ENCODE measurements around the gene TAS2R46. TPM values are rescaled to one million over a fixed set of nuclear protein-coding genes. Genes with fewer than 3 reads are reported as not detected.

Gene TAS2R46, protein sequence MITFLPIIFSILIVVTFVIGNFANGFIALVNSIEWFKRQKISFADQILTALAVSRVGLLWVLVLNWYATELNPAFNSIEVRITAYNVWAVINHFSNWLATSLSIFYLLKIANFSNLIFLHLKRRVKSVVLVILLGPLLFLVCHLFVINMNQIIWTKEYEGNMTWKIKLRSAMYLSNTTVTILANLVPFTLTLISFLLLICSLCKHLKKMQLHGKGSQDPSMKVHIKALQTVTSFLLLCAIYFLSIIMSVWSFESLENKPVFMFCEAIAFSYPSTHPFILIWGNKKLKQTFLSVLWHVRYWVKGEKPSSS
- not detected in 5 replicates for total RNA-seq (2022; extraction: Qiagen RNA extraction; ENCODE audit: low read depth)

DNA sequence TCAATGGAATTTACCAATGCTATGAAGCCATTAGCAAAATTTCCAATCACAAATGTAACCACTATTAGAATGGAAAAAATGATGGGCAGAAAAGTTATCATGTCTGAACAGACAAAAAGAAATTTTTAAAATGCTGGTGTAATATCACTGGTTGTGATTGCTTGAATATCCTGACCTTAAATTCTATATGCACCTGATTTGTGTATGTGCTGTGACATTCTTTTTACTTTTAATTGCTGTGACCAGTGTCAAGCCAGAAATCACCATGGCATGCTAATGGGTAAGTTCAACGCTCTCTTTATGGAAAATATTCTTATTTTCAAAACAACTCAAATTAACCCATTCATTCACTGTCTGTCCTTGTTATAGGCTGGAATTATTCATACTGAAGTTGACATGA, at the start of gene TAS2R46:
TSS of gene TAS2R46 (minus strand) at position 101 of the 400 bp plus-strand sequence. CDS start at position 101, 0 bp downstream.

DNA sequence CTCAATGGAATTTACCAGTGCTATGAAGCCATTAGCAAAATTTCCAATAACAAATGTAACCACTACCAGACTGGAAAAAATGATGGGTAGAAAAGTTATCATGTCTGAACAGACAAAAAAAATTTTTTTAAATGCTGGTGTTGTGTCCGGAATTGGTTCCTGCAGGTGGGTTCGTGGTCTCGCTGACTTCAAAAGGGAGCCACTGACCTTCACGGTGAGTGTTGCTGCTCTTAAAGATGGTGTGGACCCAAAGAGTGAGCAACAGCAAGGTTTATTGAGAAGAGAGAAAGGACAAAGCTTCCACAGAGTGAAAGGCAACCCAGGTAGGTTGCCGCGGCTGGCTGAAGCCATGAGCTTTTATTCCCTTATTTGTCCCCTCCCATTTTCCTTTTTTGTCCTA, 30.0 kb upstream of the TAS2R46 start, which contains the start of gene TAS2R43:
TSS of gene TAS2R43 (minus strand) at position 186 of the 400 bp plus-strand sequence. CDS start at position 102, 84 bp downstream.

DNA sequence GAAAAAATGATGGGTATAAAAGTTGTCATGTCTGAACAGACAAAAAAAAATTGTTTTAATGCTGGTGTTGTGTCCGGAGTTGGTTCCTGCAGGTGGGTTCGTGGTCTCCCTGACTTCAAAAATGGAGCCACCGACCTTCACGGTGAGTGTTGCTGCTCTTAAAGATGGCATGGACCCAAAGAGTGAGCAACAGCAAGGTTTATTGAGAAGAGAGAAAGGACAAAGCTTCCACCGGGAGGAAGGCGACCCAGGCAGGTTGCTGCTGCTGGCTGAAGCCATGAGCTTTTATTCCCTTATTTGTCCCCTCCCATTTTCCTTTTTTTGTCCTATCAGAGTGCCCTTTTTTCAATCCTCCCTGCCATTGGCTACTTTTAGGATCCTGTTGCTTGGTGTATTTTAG, 30.8 kb downstream of the TAS2R46 start, which contains the start of gene TAS2R31:
TSS of gene TAS2R31 (minus strand) at position 101 of the 400 bp plus-strand sequence. CDS start at position 29, 72 bp downstream.

DNA sequence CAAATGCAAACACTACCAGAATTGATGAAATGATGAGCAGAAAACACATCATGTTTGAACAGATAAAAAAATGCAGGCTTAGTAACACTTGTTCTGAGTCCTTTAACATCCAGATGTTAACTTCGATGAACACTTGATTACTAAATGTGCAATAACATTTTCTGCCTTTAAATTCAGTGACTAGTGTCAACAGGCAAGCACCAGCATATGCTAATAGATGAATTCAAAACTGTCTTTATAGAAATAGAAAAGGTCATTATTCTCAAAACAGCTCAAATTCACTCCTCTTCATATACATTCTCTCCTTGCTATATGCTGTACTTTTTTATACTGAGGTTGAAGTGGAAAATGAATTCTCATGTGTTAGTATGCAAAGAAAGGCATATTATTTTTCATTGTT, 39.6 kb downstream of the TAS2R46 start, which contains the start of gene TAS2R19:
TSS of gene TAS2R19 (minus strand) at position 101 of the 400 bp plus-strand sequence. CDS start at position 52, 49 bp downstream.

Other genes with a start within 250 kb of the TAS2R46 start
- 0.19 TPM in 1 of 5 replicates, not detected in the others for gene TAS2R10, start 235.9 kb downstream of the TAS2R46 start, total RNA-seq (2022; extraction: Qiagen RNA extraction; ENCODE audit: low read depth)
- gene PRR4, start 212.8 kb downstream of the TAS2R46 start, total RNA-seq (2022; extraction: Qiagen RNA extraction; ENCODE audit: low read depth), result 1.9 to 5.3 TPM (median 3.3 TPM) in 5 replicates
- 2.8 to 5.7 TPM (median 3.0 TPM) in 5 replicates for gene PRH1, start 178.0 kb downstream of the TAS2R46 start, total RNA-seq (2022; extraction: Qiagen RNA extraction; ENCODE audit: low read depth)
- gene TAS2R13, start 152.7 kb downstream of the TAS2R46 start, total RNA-seq (2022; extraction: Qiagen RNA extraction; ENCODE audit: low read depth), result not detected in 5 replicates
- not detected in 5 replicates for gene PRH2, start 133.1 kb downstream of the TAS2R46 start, total RNA-seq (2022; extraction: Qiagen RNA extraction; ENCODE audit: low read depth)
- gene TAS2R14, start 123.0 kb downstream of the TAS2R46 start, total RNA-seq (2022; extraction: Qiagen RNA extraction; ENCODE audit: low read depth), result 0.38 to 0.81 TPM (median 0.73 TPM) in 5 replicates
- gene TAS2R50, start 75.4 kb downstream of the TAS2R46 start, total RNA-seq (2022; extraction: Qiagen RNA extraction; ENCODE audit: low read depth), result not detected in 5 replicates
- 0.07 to 0.09 TPM in 2 of 5 replicates, not detected in the others for gene TAS2R20, start 64.0 kb downstream of the TAS2R46 start, total RNA-seq (2022; extraction: Qiagen RNA extraction; ENCODE audit: low read depth)
- gene TAS2R19, start 39.7 kb downstream of the TAS2R46 start, total RNA-seq (2022; extraction: Qiagen RNA extraction; ENCODE audit: low read depth), result 0.16 TPM in 1 of 5 replicates, not detected in the others
- 0.14 to 0.33 TPM (median 0.18 TPM) in 4 of 5 replicates, not detected in the other for gene TAS2R31, start 30.9 kb downstream of the TAS2R46 start, total RNA-seq (2022; extraction: Qiagen RNA extraction; ENCODE audit: low read depth)
- gene TAS2R43, start 30.0 kb upstream of the TAS2R46 start, total RNA-seq (2022; extraction: Qiagen RNA extraction; ENCODE audit: low read depth), result not detected in 5 replicates
- not detected in 5 replicates for gene TAS2R30, start 72.3 kb upstream of the TAS2R46 start, total RNA-seq (2022; extraction: Qiagen RNA extraction; ENCODE audit: low read depth)
- gene SMIM10L1, start 108.9 kb upstream of the TAS2R46 start, total RNA-seq (2022; extraction: Qiagen RNA extraction; ENCODE audit: low read depth), result 6.6 to 9.2 TPM (median 8.7 TPM) in 5 replicates
- not detected in 5 replicates for gene TAS2R42, start 124.6 kb upstream of the TAS2R46 start, total RNA-seq (2022; extraction: Qiagen RNA extraction; ENCODE audit: low read depth)
- not detected in 5 replicates for gene PRB3, start 207.4 kb upstream of the TAS2R46 start, total RNA-seq (2022; extraction: Qiagen RNA extraction; ENCODE audit: low read depth)
- gene PRB4, start 248.1 kb upstream of the TAS2R46 start, total RNA-seq (2022; extraction: Qiagen RNA extraction; ENCODE audit: low read depth), result not detected in 5 replicates

All from A549 treated with RU486 at 1 μM for 4 hours (cell line).